K562 (cell line): ENCODE measurements around the gene RPL7A. TPM values are rescaled to one million over a fixed set of nuclear protein-coding genes. Genes with fewer than 3 reads are reported as not detected.

Source experiments
- BDP1 ChIP-seq: IDR thresholded peaks from 3 replicates; pipeline ENCODE4 v1.6.1; 2011; ENCODE audit not compliant: insufficient read length, insufficient read depth
- CAMTA2 ChIP-seq: fragments of 250-450 bp; sonication (Bioruptor Pico); conservative IDR thresholded peaks from 2 replicates; pipeline ENCODE4 v1.5.1; 2022
- CHD1 ChIP-seq: fragments of 200-600 bp; sonication (generic); IDR thresholded peaks from one replicate; pipeline ENCODE4 v1.6.1; 2012; ENCODE audit warnings: mild to moderate bottlenecking, moderate library complexity, low read length, inconsistent platforms
- CTCF ChIP-seq, 3 experiments: IDR thresholded peaks in 2 of 3; conservative IDR thresholded peaks in 1 of 3; 2 replicates each; pipeline ENCODE4 v1.5.1; 2011 to 2012; ENCODE audit warnings: low read length in 3 of 3, mild to moderate bottlenecking in 3 of 3, control low read depth in 2 of 3, improper control_type of control experiment in 1 of 3, inconsistent platforms in 1 of 3, low read depth in 1 of 3, mixed read lengths in 1 of 3, moderate library complexity in 1 of 3; ENCODE audit not compliant: insufficient read depth in 2 of 3
- CUX1 ChIP-seq: fragments of 200-800 bp; sonication (Bioruptor generic); IDR thresholded peaks from 2 replicates; pipeline ENCODE4 v1.6.1; 2016; ENCODE audit warnings: missing genetic modification characterization, missing compliant biosample characterization
- EHMT2 ChIP-seq: fragments of 450-650 bp; IDR thresholded peaks from 2 replicates; pipeline ENCODE4 v1.6.1; 2018; ENCODE audit warnings: antibody characterized with exemption
- ETV5 ChIP-seq: sonication (generic); formaldehyde crosslinking; IDR thresholded peaks from 2 replicates; pipeline ENCODE4 v1.4.0; 2020; ENCODE audit warnings: low read depth, mild to moderate bottlenecking, missing genetic modification reagents
- FOXK2 ChIP-seq, 2 experiments: fragments of 450-650 bp; IDR thresholded peaks in 1 of 2; conservative IDR thresholded peaks in 1 of 2; 2 replicates each; pipeline ENCODE4 v1.6.1; 2016; ENCODE audit warnings: low read depth in 2 of 2, mild to moderate bottlenecking in 1 of 2
- GTF2E2 ChIP-seq: fragments of 200-800 bp; sonication (Bioruptor generic); IDR thresholded peaks from 2 replicates; pipeline ENCODE4 v1.6.1; 2016; ENCODE audit warnings: missing genetic modification characterization, missing compliant biosample characterization
- HDAC3 ChIP-seq: fragments of 450-650 bp; IDR thresholded peaks from 2 replicates; pipeline ENCODE4 v1.6.1; 2018; ENCODE audit warnings: borderline replicate concordance, mild to moderate bottlenecking, moderate library complexity; ENCODE audit not compliant: partially characterized antibody
- MAFK ChIP-seq: IDR thresholded peaks from 2 replicates; pipeline ENCODE4 v1.6.1; 2011; ENCODE audit warnings: low read length, improper control_type of control experiment
- RFX7 ChIP-seq: fragments of 250-450 bp; sonication (Bioruptor Pico); IDR thresholded peaks from 2 replicates; pipeline ENCODE4 v1.5.1; 2021; ENCODE audit warnings: mild to moderate bottlenecking
- RNF219 ChIP-seq: fragments of 250-450 bp; sonication (Bioruptor Pico); IDR thresholded peaks from 2 replicates; pipeline ENCODE4 v1.5.0; 2022; ENCODE audit warnings: mild to moderate bottlenecking
- TAF7 ChIP-seq: fragments of 450-650 bp; IDR thresholded peaks from 2 replicates; pipeline ENCODE4 v1.6.1; 2016; ENCODE audit warnings: missing genetic modification characterization, missing compliant biosample characterization
- U2AF2 ChIP-seq: fragments of 200-400 bp; formaldehyde crosslinking; optimal IDR thresholded peaks from 2 replicates; pipeline ENCODE3; 2017; ENCODE audit warnings: low read depth, mild to moderate bottlenecking, low read length
- ZFP30 ChIP-seq: fragments of 250-450 bp; sonication (Bioruptor Pico); IDR thresholded peaks from 2 replicates; pipeline ENCODE4 v1.8.0; 2022; ENCODE audit warnings: moderate library complexity, mild to moderate bottlenecking, inconsistent platforms, borderline replicate concordance
- ZNF212 ChIP-seq: fragments of 450-650 bp; formaldehyde crosslinking; IDR thresholded peaks from 2 replicates; pipeline ENCODE4 v1.4.0; 2020; ENCODE audit warnings: mild to moderate bottlenecking
- ZNF644 ChIP-seq: fragments of 200-800 bp; sonication (Bioruptor generic); IDR thresholded peaks from 2 replicates; pipeline ENCODE4 v1.6.1; 2016; ENCODE audit warnings: low read depth, missing genetic modification characterization, missing compliant biosample characterization
- ZNF766 ChIP-seq: fragments of 200-800 bp; sonication (Bioruptor generic); conservative IDR thresholded peaks from 2 replicates; pipeline ENCODE4 v1.6.1; 2016; ENCODE audit warnings: missing genetic modification characterization, missing compliant biosample characterization
- ZNF79 ChIP-seq: fragments of 250-450 bp; sonication (Bioruptor Pico); IDR thresholded peaks from 2 replicates; pipeline ENCODE4 v1.4.0; 2020; ENCODE audit warnings: low read depth, mild to moderate bottlenecking, moderate library complexity
- polyA plus RNA-seq, 8 experiments: library from polyadenylated mRNA; depleted of rRNA in 4 of 8; stranded (reverse) in 5 of 8; unstranded in 3 of 8; fragments of >200 nt; fragmentation: Nextera tagmentation in 2 of 8; fragmentation: Illumina TruSeq in 1 of 8; extraction: Ambion mirVana in 2 of 8; extraction: Trizol in 1 of 8; gene quantifications; 2 replicates each; pipeline versions ENCODE4 v1.2.1 to v1.2.3, GENCODE V29; 2011 to 2014; ENCODE audit warnings: inconsistent platforms in 1 of 8, missing spikeins in 1 of 8
- total RNA-seq, 7 experiments: library from RNA; depleted of rRNA in 6 of 7; stranded (reverse); fragments of >200 nt in 6 of 7; fragmentation: Illumina TruSeq in 2 of 7; extraction: Trizol in 2 of 7; gene quantifications; 2 replicates each; pipeline versions ENCODE4 v1.2.1 to v1.2.3, GENCODE V29; 2011 to 2021; ENCODE audit warnings: low replicate concordance in 1 of 7

Gene RPL7A
- total and polyA plus RNA-seq, 9 of the 15 experiments (the other 6 are each of a cell fraction or from before 2014, with no cell fraction given), result 1,935 to 3,760 (median 2,652) TPM

- TF ChIP-seq ZNF212 (CRISPR knock-in tag) (no peak), CHD1 (no peak), TAF7 (no peak), GTF2E2 (tag) (no peak), ZNF79 (CRISPR knock-in tag) (no peak), ZFP30 (CRISPR knock-in tag) (no peak), U2AF2 (no peak), ETV5 (no peak), ZNF766 (CRISPR knock-in tag) (no peak; the same call in 1 of the 2 replicates), HDAC3 (no peak), FOXK2 (conservative IDR thresholded peaks at IDR 0.05 in 1 of 2, IDR thresholded peaks at IDR 0.05 in 1 of 2; ENCODE audit: low read depth in 2 of 2) (no peak), CAMTA2 (CRISPR knock-in tag) (no peak), BDP1 (no peak), ZNF644 (tag) (no peak), CTCF (IDR thresholded peaks at IDR 0.05 in 2 of 3, conservative IDR thresholded peaks at IDR 0.05 in 1 of 3; ENCODE audit: insufficient read depth in 2 of 3, low read depth in 1 of 3, low read length in 3 of 3) (peak in 2 of 3 experiments; percentile 21 to 43; a peak in 3 of 6 replicates), RFX7 (CRISPR knock-in tag) (no peak), RNF219 (CRISPR knock-in tag) (no peak), MAFK (no peak), EHMT2 (no peak), CUX1 (no peak)
These were observed 8.5 kb downstream of the RPL7A start, which contains the start of the genes SURF1 and SURF2 (continued) for GRCh38 chr9:133356391-133357091.
